ENCODE data around the gene PPP1R13B. TPM values are rescaled to one million over a fixed set of nuclear protein-coding genes. Genes with fewer than 3 reads are reported as not detected.
A peak's percentile ranks its signal among the peaks of the same experiment; 100 is the strongest.
"Not testable (repeated sequence)": the region's sequence is repeated elsewhere in the genome, so short reads cannot be mapped to it uniquely, and the experiment has no call there.

The PPP1R13B gene
- total RNA-seq, 1 donor from 2014 or later = 7.3 TPM

GRCh38 chr14:103805708-103806107 is 41.7 kb downstream of the PPP1R13B start:
- no peak for TF ChIP-seq CTCF (IDR thresholded peaks at IDR 0.05; ENCODE audit: insufficient read depth, low read length, poor library complexity, severe bottlenecking)
- Histone ChIP-seq H3K36me3 (ENCODE audit: control insufficient read depth, insufficient read depth, low read length) (no peaks in the 10 kb centered on the region), H3K27me3 (ENCODE audit: control insufficient read depth, insufficient read depth, low read length) (no peaks in the 10 kb centered on the region), H3K4me3 (ENCODE audit: low read depth, low read length) (no peak overlapping the region)
- DNase-seq (ENCODE audit: low read depth) = no peak

- DNase-seq (ENCODE audit: low read depth) = no peak
- Histone ChIP-seq H3K36me3 (ENCODE audit: control insufficient read depth, insufficient read depth, low read length) (no peaks in the 10 kb centered on the region), H3K27me3 (ENCODE audit: control insufficient read depth, insufficient read depth, low read length) (no peaks in the 10 kb centered on the region), H3K4me3 (ENCODE audit: low read depth, low read length) (no peak overlapping the region)
- no peak for TF ChIP-seq CTCF (IDR thresholded peaks at IDR 0.05; ENCODE audit: insufficient read depth, low read length, poor library complexity, severe bottlenecking)
Measured at GRCh38 chr14:103803661-103804060, 43.7 kb downstream of the PPP1R13B start.

- Histone ChIP-seq H3K36me3 (ENCODE audit: control insufficient read depth, insufficient read depth, low read length) (no peaks in the 10 kb centered on the region), H3K27me3 (ENCODE audit: control insufficient read depth, insufficient read depth, low read length) (no peaks in the 10 kb centered on the region), H3K4me3 (ENCODE audit: low read depth, low read length) (no peak overlapping the region)
- DNase-seq (ENCODE audit: low read depth) = no peak
- no peak for TF ChIP-seq CTCF (IDR thresholded peaks at IDR 0.05; ENCODE audit: insufficient read depth, low read length, poor library complexity, severe bottlenecking)
Measured at GRCh38 chr14:103802356-103802755, 45.0 kb downstream of the PPP1R13B start.

GRCh38 chr14:103801459-103801858 is 45.9 kb downstream of the PPP1R13B start:
- no peak overlapping the region for H3K4me3 ChIP-seq (ENCODE audit: low read depth, low read length)
- no peaks in the 10 kb centered on the region for H3K27me3 ChIP-seq (ENCODE audit: control insufficient read depth, insufficient read depth, low read length)
- no peak for TF ChIP-seq CTCF (IDR thresholded peaks at IDR 0.05; ENCODE audit: insufficient read depth, low read length, poor library complexity, severe bottlenecking)
- DNase-seq (ENCODE audit: low read depth) = peak; percentile 82
- H3K36me3 ChIP-seq (ENCODE audit: control insufficient read depth, insufficient read depth, low read length) = no peaks in the 10 kb centered on the region

- H3K36me3 ChIP-seq (ENCODE audit: control insufficient read depth, insufficient read depth, low read length); DNase-seq (ENCODE audit: low read depth); H3K27me3 ChIP-seq (ENCODE audit: control insufficient read depth, insufficient read depth, low read length); H3K4me3 ChIP-seq (ENCODE audit: low read depth, low read length): not testable (repeated sequence)
Measured at GRCh38 chr14:103793192-103793591, 54.2 kb downstream of the PPP1R13B start.

- TF ChIP-seq CTCF (IDR thresholded peaks at IDR 0.05; ENCODE audit: insufficient read depth, low read length, poor library complexity, severe bottlenecking) = no peak
- no peak for DNase-seq (ENCODE audit: low read depth)
- Histone ChIP-seq H3K27me3 (ENCODE audit: control insufficient read depth, insufficient read depth, low read length) (no peaks in the 10 kb centered on the region), H3K4me3 (ENCODE audit: low read depth, low read length) (no peak overlapping the region), H3K36me3 (ENCODE audit: control insufficient read depth, insufficient read depth, low read length) (no peaks in the 10 kb centered on the region)
Measured at GRCh38 chr14:103788086-103788485, 59.3 kb downstream of the PPP1R13B start.

Measured in kidney epithelial cell (primary cell).